WTC11 (cell line): ENCODE measurements around the gene FAM217B. TPM values are rescaled to one million over a fixed set of nuclear protein-coding genes. Genes with fewer than 3 reads are reported as not detected.

Source experiments
- ATAC-seq: fragments of 200-7000 bp; cut with Tn5 transposase; 2 replicates; pipeline ENCODE4 v1.10.0; 2021; ENCODE audit warnings: mild to moderate bottlenecking, moderate library complexity
- CTCF ChIA-PET: fragments of 300-600 bp; sonication (Branson Sonifier 250); formaldehyde crosslinking; loops from one replicate; lab custom pipeline; 2021; ENCODE audit warnings: antibody characterized with exemption; lab: Charles Lee
- POLR2A ChIA-PET: fragments of 350-600 bp; sonication (Branson Sonifier 250); formaldehyde crosslinking; loops from one replicate; lab custom pipeline; 2021; ENCODE audit warnings: antibody characterized with exemption; lab: Charles Lee
- DNase-seq: peaks from one replicate; pipeline ENCODE4 v3.0.0; 2021; ENCODE audit warnings: low spot score
- H3K27ac Mint-ChIP-seq: 2 replicates; pipeline ENCODE4 v1.8.0; 2021; ENCODE audit warnings: mixed read lengths
- H3K27me3 Mint-ChIP-seq: 2 replicates; pipeline ENCODE4 v1.8.0; 2021; ENCODE audit warnings: low read depth, mild to moderate bottlenecking, moderate library complexity, mixed read lengths
- H3K36me3 Mint-ChIP-seq: 2 replicates; pipeline ENCODE4 v1.8.0; 2021; ENCODE audit warnings: mixed read lengths
- H3K4me1 Mint-ChIP-seq: 2 replicates; pipeline ENCODE4 v1.8.0; 2022; ENCODE audit warnings: mixed read lengths
- H3K4me3 Mint-ChIP-seq: 2 replicates; pipeline ENCODE4 v1.8.0; 2021; ENCODE audit warnings: mild to moderate bottlenecking, moderate library complexity, mixed read lengths
- H3K9me3 Mint-ChIP-seq: 2 replicates; pipeline ENCODE4 v1.8.0; 2021; ENCODE audit warnings: mixed read lengths
- AFF4 ChIP-seq: sonication (generic); formaldehyde crosslinking; IDR thresholded peaks from 2 replicates; pipeline ENCODE4 v1.8.1; 2023; ENCODE audit warnings: mild to moderate bottlenecking, missing genetic modification reagents, borderline replicate concordance
- ATF2 ChIP-seq: sonication (generic); formaldehyde crosslinking; IDR thresholded peaks from 2 replicates; pipeline ENCODE4 v1.8.1; 2022; ENCODE audit warnings: low read depth, missing genetic modification reagents, borderline replicate concordance
- CBFB ChIP-seq: sonication (generic); formaldehyde crosslinking; IDR thresholded peaks from 2 replicates; pipeline ENCODE4 v1.8.1; 2022; ENCODE audit warnings: mild to moderate bottlenecking, low read depth, missing genetic modification reagents
- EMX1 ChIP-seq: fragments of 250-450 bp; sonication (Bioruptor Pico); IDR thresholded peaks from 2 replicates; pipeline ENCODE4 v1.8.0; 2021; ENCODE audit warnings: mild to moderate bottlenecking
- FOXJ3 ChIP-seq: sonication (generic); formaldehyde crosslinking; IDR thresholded peaks from 2 replicates; pipeline ENCODE4 v1.9.0; 2021; ENCODE audit warnings: missing genetic modification reagents, mild to moderate bottlenecking, borderline replicate concordance
- MLX ChIP-seq: sonication (generic); formaldehyde crosslinking; IDR thresholded peaks from 2 replicates; pipeline ENCODE4 v1.8.1; 2023; ENCODE audit warnings: mild to moderate bottlenecking, missing genetic modification reagents, moderate library complexity
- MYBL2 ChIP-seq: sonication (generic); formaldehyde crosslinking; IDR thresholded peaks from 2 replicates; pipeline ENCODE4 v1.8.1; 2023; ENCODE audit warnings: mild to moderate bottlenecking, moderate library complexity, missing genetic modification reagents
- NFYB ChIP-seq: sonication (generic); formaldehyde crosslinking; conservative IDR thresholded peaks from 2 replicates; pipeline ENCODE4 v1.8.0; 2022; ENCODE audit warnings: low read depth, missing genetic modification reagents
- PREB ChIP-seq: sonication (generic); formaldehyde crosslinking; IDR thresholded peaks from 2 replicates; pipeline ENCODE4 v1.8.1; 2022; ENCODE audit warnings: mild to moderate bottlenecking, missing genetic modification reagents, moderate library complexity, borderline replicate concordance
- SMAD3 ChIP-seq: sonication (generic); formaldehyde crosslinking; IDR thresholded peaks from 2 replicates; pipeline ENCODE4 v1.8.0; 2022; ENCODE audit warnings: missing genetic modification reagents, mild to moderate bottlenecking, borderline replicate concordance
- SMAD4 ChIP-seq: sonication (generic); formaldehyde crosslinking; IDR thresholded peaks from 2 replicates; pipeline ENCODE4 v1.8.0; 2022; ENCODE audit warnings: mild to moderate bottlenecking, missing genetic modification reagents
- TP53 ChIP-seq: sonication (generic); formaldehyde crosslinking; IDR thresholded peaks from 2 replicates; pipeline ENCODE4 v1.8.1; 2023; ENCODE audit warnings: mild to moderate bottlenecking, missing genetic modification reagents
- ZBTB21 ChIP-seq: sonication (generic); formaldehyde crosslinking; IDR thresholded peaks from 2 replicates; pipeline ENCODE4 v1.8.1; 2023; ENCODE audit warnings: mild to moderate bottlenecking, missing genetic modification reagents, borderline replicate concordance
- ZNF219 ChIP-seq: sonication (generic); formaldehyde crosslinking; IDR thresholded peaks from 2 replicates; pipeline ENCODE4 v1.8.0; 2023; ENCODE audit warnings: missing genetic modification reagents, mild to moderate bottlenecking, borderline replicate concordance
- ZNF232 ChIP-seq: sonication (generic); formaldehyde crosslinking; IDR thresholded peaks from 2 replicates; pipeline ENCODE4 v1.8.0; 2022; ENCODE audit warnings: mild to moderate bottlenecking, missing genetic modification reagents
- ZNF671 ChIP-seq: fragments of 250-450 bp; sonication (Bioruptor Pico); IDR thresholded peaks from 2 replicates; pipeline ENCODE4 v1.8.0; 2021; ENCODE audit warnings: mild to moderate bottlenecking
- total RNA-seq: library from RNA; stranded (reverse); gene quantifications from 3 replicates; pipeline ENCODE4 v1.2.3, GENCODE V29; 2021
- TF ChIP-seq, protein P1 (sequence below): fragments of 200-600 bp; IDR thresholded peaks from 2 replicates; pipeline ENCODE4 v1.8.0; 2022; ENCODE audit warnings: antibody characterized with exemption
- TF ChIP-seq, protein P2 (sequence below): sonication (generic); formaldehyde crosslinking; IDR thresholded peaks from 2 replicates; pipeline ENCODE4 v1.8.1; 2022; ENCODE audit warnings: low read depth, mild to moderate bottlenecking, moderate library complexity, missing genetic modification reagents, borderline replicate concordance
- TF ChIP-seq, protein P3 (sequence below): sonication (generic); formaldehyde crosslinking; IDR thresholded peaks from 2 replicates; pipeline ENCODE4 v1.8.1; 2023; ENCODE audit warnings: mild to moderate bottlenecking, missing genetic modification reagents
- TF ChIP-seq, protein P4 (sequence below): sonication (generic); formaldehyde crosslinking; IDR thresholded peaks from 2 replicates; pipeline ENCODE4 v1.8.1; 2022; ENCODE audit warnings: missing genetic modification reagents, borderline replicate concordance

The FAM217B gene
- total RNA-seq, 1 experiment from 2014 or later = 14.8 TPM

GRCh38 chr20:59961423-59961822, 21.2 kb downstream of the FAM217B start:
- ChIA-PET POLR2A (no interaction called here), CTCF (no interaction called here)
- peaks cover 6% of the 10 kb centered on the region for H3K27me3 Mint-ChIP-seq
- H3K27ac Mint-ChIP-seq = no peak overlapping the region
- ATAC-seq (no peak), DNase-seq (no peak)
- no peaks in the 10 kb centered on the region for H3K36me3 Mint-ChIP-seq
- no peak overlapping the region for H3K4me3 Mint-ChIP-seq
- TF ChIP-seq ZBTB21 (no peak), PREB (CRISPR knock-in tag) (no peak), TP53 (CRISPR knock-in tag) (no peak), MLX (no peak), ZNF232 (no peak), EMX1 (CRISPR knock-in tag) (no peak), FOXJ3 (no peak), AFF4 (CRISPR knock-in tag) (no peak), SMAD4 (CRISPR knock-in tag) (no peak)
- TF ChIP-seq, protein P1, sequence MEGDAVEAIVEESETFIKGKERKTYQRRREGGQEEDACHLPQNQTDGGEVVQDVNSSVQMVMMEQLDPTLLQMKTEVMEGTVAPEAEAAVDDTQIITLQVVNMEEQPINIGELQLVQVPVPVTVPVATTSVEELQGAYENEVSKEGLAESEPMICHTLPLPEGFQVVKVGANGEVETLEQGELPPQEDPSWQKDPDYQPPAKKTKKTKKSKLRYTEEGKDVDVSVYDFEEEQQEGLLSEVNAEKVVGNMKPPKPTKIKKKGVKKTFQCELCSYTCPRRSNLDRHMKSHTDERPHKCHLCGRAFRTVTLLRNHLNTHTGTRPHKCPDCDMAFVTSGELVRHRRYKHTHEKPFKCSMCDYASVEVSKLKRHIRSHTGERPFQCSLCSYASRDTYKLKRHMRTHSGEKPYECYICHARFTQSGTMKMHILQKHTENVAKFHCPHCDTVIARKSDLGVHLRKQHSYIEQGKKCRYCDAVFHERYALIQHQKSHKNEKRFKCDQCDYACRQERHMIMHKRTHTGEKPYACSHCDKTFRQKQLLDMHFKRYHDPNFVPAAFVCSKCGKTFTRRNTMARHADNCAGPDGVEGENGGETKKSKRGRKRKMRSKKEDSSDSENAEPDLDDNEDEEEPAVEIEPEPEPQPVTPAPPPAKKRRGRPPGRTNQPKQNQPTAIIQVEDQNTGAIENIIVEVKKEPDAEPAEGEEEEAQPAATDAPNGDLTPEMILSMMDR = no peak
- TF ChIP-seq, protein P2, sequence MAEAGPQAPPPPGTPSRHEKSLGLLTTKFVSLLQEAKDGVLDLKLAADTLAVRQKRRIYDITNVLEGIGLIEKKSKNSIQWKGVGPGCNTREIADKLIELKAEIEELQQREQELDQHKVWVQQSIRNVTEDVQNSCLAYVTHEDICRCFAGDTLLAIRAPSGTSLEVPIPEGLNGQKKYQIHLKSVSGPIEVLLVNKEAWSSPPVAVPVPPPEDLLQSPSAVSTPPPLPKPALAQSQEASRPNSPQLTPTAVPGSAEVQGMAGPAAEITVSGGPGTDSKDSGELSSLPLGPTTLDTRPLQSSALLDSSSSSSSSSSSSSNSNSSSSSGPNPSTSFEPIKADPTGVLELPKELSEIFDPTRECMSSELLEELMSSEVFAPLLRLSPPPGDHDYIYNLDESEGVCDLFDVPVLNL = no peak
- TF ChIP-seq, protein P3, sequence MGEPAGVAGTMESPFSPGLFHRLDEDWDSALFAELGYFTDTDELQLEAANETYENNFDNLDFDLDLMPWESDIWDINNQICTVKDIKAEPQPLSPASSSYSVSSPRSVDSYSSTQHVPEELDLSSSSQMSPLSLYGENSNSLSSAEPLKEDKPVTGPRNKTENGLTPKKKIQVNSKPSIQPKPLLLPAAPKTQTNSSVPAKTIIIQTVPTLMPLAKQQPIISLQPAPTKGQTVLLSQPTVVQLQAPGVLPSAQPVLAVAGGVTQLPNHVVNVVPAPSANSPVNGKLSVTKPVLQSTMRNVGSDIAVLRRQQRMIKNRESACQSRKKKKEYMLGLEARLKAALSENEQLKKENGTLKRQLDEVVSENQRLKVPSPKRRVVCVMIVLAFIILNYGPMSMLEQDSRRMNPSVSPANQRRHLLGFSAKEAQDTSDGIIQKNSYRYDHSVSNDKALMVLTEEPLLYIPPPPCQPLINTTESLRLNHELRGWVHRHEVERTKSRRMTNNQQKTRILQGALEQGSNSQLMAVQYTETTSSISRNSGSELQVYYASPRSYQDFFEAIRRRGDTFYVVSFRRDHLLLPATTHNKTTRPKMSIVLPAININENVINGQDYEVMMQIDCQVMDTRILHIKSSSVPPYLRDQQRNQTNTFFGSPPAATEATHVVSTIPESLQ (CRISPR knock-in tag) = no peak
- peaks cover 6% of the 10 kb centered on the region for H3K4me1 Mint-ChIP-seq
- no peaks in the 10 kb centered on the region for H3K9me3 Mint-ChIP-seq

- DNase-seq (no peak), ATAC-seq (no peak)
- no peak overlapping the region for H3K4me3 Mint-ChIP-seq
- peaks cover 7% of the 10 kb centered on the region for H3K27me3 Mint-ChIP-seq
- H3K9me3 Mint-ChIP-seq = no peaks in the 10 kb centered on the region
- no peaks in the 10 kb centered on the region for H3K36me3 Mint-ChIP-seq
- POLR2A ChIA-PET = no interaction called here
- H3K4me1 Mint-ChIP-seq = peaks cover 6% of the 10 kb centered on the region
- H3K27ac Mint-ChIP-seq = no peak overlapping the region
- CTCF ChIA-PET = no interaction called here
- TF ChIP-seq MYBL2 (CRISPR knock-in tag) (no peak), ATF2 (CRISPR knock-in tag) (no peak), SMAD3 (CRISPR knock-in tag) (no peak), NFYB (CRISPR knock-in tag) (no peak), CBFB (CRISPR knock-in tag) (no peak), ZNF232 (no peak), ZNF671 (CRISPR knock-in tag) (no peak), ZNF219 (CRISPR knock-in tag) (no peak)
- TF ChIP-seq, protein P3 (CRISPR knock-in tag) = no peak
- TF ChIP-seq, protein P4, sequence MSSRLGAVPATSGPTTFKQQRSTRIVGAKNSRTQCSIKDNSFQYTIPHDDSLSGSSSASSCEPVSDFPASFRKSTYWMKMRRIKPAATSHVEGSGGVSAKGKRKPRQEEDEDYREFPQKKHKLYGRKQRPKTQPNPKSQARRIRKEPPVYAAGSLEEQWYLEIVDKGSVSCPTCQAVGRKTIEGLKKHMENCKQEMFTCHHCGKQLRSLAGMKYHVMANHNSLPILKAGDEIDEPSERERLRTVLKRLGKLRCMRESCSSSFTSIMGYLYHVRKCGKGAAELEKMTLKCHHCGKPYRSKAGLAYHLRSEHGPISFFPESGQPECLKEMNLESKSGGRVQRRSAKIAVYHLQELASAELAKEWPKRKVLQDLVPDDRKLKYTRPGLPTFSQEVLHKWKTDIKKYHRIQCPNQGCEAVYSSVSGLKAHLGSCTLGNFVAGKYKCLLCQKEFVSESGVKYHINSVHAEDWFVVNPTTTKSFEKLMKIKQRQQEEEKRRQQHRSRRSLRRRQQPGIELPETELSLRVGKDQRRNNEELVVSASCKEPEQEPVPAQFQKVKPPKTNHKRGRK (CRISPR knock-in tag) = no peak
Observed at GRCh38 chr20:59962155-59962554, 22.0 kb downstream of the FAM217B start.
